HFF-Myc (cell line): ENCODE data around the gene ZYG11A.

ENCODE experiments used
- DNase-seq: peaks from one replicate; pipeline ENCODE4 v3.0.0-alpha.2; 2011; ENCODE audit warnings: low read depth; ENCODE audit errors: extremely low read depth
- H3K4me3 ChIP-seq: replicated peaks from 2 replicates; pipeline ENCODE4 v1.5.1; 2011; ENCODE audit warnings: low read depth, mild to moderate bottlenecking, control low read depth, low read length
- CTCF ChIP-seq: IDR thresholded peaks from 2 replicates; pipeline ENCODE4 v1.5.1; 2012; ENCODE audit warnings: mild to moderate bottlenecking, low read depth, low read length, control low read depth; ENCODE audit errors: missing control alignments

The ZYG11A gene

GRCh38 chr1:52926864-52927211 lies 84.3 kb downstream of the ZYG11A start:
- peak overlapping the region; percentile 66 for H3K4me3 ChIP-seq
- no peak for TF ChIP-seq CTCF
- DNase-seq, result no peak

GRCh38 chr1:52927212-52928014 lies 84.9 kb downstream of the ZYG11A start, which contains the start of gene SCP2:
TSS of gene SCP2 (plus strand) at chr1:52927276. CDS start at chr1:52927397, 121 bp downstream.
- peak within 1 kb of the TSS; percentile 66 for H3K4me3 ChIP-seq
- no peak for TF ChIP-seq CTCF
- DNase-seq, result no peak

- H3K4me3 ChIP-seq, result peak overlapping the region; percentile 66
- DNase-seq, result no peak
- no peak for TF ChIP-seq CTCF
Observed at GRCh38 chr1:52928015-52928404, 85.5 kb downstream of the ZYG11A start.

- TF ChIP-seq CTCF, result no peak
- no peak for DNase-seq
- no peak overlapping the region for H3K4me3 ChIP-seq
Observed at GRCh38 chr1:52929019-52929418, 86.5 kb downstream of the ZYG11A start.

GRCh38 chr1:52937433-52938182 lies 95.0 kb downstream of the ZYG11A start:
- DNase-seq, result no peak
- H3K4me3 ChIP-seq, result no peak overlapping the region
- no peak for TF ChIP-seq CTCF

GRCh38 chr1:52938183-52938451 lies 95.6 kb downstream of the ZYG11A start:
- no peak overlapping the region for H3K4me3 ChIP-seq
- no peak for TF ChIP-seq CTCF
- no peak for DNase-seq
